Suppressor macrophage treated with lipopolysaccharide for 4 hours (primary cell): ENCODE results near the gene RFPL1.

Experiments
- DNase-seq: peaks from one replicate; pipeline ENCODE4 v3.0.0-alpha.2; 2020

Gene RFPL1

DNA sequence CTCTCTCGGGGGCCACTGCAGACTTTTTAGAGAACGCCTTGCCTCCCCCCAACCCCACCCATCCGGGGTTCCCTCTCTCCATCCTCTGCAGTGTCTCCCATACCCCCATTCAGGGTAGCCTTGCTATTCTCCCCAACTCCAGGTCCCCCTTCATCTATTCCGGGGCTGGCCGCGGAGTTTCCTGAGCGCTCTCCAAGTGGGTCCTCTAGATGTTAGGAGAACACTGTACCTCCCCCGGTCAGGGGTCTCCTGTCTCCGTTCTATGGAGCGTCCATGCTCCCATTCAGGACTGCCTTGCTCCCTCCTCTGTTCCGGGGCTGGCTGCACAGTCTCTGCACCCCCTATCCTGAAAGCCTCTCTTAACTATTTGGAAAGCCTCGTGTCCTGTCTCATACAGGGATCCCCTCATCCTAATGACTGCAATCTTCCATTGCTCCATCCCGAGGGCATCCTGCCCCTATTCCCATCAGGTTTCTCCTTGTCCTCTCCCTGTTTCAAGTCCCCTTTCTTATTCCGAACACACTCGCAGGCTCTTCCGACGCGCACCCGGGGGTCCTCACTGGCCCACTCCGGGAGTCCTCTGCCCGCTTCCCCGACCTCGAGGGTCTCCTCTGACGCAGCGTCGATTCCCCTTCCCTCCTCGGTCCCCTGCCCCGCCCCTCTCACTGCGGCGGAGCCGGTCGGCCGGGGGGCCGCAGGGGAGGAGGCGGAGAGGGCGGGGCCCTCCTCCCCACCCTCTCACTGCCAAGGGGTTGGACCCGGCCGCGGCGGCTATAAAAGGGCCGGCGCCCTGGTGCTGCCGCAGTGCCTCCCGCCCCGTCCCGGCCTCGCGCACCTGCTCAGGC is 41.3 kb downstream of the RFPL1 start, which contains the start of gene NEFH:
TSS of gene NEFH (plus strand) at position 802 of the 845 bp plus-strand sequence. CDS start 45 bp downstream, outside the sequence.
- no peak for DNase-seq

DNA sequence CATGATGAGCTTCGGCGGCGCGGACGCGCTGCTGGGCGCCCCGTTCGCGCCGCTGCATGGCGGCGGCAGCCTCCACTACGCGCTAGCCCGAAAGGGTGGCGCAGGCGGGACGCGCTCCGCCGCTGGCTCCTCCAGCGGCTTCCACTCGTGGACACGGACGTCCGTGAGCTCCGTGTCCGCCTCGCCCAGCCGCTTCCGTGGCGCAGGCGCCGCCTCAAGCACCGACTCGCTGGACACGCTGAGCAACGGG is 41.8 kb downstream of the RFPL1 start:
- no peak for DNase-seq

DNA sequence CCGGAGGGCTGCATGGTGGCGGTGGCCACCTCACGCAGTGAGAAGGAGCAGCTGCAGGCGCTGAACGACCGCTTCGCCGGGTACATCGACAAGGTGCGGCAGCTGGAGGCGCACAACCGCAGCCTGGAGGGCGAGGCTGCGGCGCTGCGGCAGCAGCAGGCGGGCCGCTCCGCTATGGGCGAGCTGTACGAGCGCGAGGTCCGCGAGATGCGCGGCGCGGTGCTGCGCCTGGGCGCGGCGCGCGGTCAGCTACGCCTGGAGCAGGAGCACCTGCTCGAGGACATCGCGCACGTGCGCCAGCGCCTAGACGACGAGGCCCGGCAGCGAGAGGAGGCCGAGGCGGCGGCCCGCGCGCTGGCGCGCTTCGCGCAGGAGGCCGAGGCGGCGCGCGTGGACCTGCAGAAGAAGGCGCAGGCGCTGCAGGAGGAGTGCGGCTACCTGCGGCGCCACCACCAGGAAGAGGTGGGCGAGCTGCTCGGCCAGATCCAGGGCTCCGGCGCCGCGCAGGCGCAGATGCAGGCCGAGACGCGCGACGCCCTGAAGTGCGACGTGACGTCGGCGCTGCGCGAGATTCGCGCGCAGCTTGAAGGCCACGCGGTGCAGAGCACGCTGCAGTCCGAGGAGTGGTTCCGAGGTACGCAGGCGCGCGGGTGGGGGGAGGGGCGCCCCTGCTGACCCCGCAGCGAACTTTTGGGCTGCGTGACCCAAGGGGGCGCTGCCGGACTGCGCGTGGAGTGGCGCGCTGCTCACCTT is 42.3 kb downstream of the RFPL1 start:
- peak; percentile 56 for DNase-seq

DNA sequence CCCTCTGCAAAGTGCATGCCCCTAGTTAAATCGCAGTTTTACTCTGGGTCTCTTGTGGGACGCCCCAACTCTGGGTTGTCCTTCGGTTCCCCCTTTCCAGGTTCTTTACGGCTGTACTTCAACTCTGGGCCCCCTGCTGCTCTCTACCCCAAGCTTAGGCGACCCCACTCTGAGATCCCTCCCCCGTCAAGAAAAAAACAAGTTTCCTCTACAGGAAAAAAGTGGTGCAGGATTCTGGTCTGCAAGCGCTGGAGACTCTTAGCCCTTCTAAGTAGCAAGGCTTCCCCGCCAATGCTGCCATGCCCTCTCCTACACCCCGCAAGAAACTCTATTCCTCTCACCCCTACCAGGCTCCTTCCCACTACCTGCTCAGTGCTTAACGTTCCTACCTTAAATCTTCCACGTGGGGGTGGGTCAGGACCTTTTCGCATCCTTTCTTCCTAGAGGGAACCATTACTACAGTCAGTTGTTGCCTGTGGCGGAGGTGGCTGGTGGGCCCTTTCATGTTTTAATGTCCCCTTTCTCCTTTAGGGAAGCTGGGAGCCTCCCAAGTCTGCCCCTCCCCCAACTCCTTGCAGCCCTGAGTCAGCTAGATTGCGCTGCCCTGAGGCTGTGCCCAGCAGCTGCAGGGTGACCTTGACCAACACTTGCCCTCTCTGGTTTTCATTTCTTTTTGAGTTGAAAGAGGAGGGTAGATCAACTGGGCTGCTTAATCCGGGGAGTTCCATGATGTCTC is 43.0 kb downstream of the RFPL1 start:
- DNase-seq: peak; percentile 31

DNA sequence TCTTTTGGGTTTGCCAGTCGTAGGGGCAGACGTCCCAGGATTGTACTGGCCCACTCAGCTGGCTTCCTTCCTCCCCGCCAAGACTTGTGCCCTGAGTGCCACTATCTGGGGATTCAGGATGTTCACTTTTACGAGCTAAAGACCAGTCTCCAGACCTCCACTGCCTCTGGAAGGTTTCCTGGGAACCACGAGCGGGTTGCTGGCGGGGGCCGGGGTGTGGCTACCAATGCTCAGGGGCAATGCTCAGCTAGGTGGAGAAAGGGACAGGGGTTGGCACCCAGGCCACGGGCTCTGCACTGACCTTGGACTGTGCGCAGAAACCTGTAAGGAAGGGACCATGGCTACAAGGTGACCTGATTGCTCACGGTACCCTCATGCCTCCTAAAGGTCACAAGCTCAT is 43.9 kb downstream of the RFPL1 start:
- no peak for DNase-seq

DNA sequence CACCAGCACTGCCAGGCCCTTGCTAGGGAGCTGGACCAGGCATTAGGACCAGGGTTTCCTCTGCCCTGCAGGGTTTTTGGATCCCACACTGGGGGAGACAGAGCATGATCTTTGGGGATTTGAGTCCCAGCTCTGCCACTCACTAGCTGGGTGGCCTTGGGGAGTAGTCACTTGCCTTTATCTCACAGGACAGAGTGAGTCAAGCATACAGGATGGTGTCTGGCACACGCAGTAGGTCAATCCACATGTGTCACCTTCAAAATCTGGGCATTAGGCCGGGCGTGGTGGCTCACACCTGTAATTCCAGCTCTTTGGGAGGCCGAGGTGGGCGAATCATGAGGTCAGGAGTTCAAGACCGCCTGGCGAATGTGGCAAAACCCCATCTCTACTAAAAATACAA is 44.3 kb downstream of the RFPL1 start:
- DNase-seq: no peak

DNA sequence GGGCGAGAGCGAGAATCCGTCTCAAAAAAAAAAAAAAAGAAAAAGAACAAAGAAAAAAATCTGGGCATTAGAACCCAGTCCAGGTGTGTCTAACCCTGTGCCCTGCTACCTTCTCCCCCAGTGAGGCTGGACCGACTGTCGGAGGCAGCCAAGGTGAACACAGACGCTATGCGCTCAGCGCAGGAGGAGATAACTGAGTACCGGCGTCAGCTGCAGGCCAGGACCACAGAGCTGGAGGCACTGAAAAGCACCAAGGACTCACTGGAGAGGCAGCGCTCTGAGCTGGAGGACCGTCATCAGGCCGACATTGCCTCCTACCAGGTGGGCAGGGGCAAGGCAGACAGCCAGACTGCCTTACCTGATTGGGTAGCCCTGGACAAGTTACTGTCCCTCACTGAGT is 44.9 kb downstream of the RFPL1 start:
- no peak for DNase-seq

DNA sequence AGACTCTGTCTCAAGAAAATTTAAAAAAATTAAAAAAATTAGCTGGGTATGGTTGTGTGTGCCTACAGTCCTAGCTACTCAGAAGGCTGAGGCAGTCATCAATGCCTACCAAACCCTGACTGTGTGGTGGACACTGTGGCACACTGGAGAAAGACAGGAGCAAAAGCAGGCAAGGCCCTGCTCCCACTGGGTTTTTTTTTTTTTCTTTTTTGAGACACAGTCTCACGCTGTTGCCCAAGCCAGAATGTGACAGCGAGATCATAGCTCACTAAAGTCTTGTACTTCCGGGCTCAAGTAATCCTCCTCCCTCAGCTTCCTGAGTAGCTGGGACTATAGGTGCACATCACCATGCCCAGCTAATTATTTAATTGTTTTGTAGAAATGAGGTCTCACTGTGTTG is 46.3 kb downstream of the RFPL1 start:
- peak; percentile 50 for DNase-seq

DNA sequence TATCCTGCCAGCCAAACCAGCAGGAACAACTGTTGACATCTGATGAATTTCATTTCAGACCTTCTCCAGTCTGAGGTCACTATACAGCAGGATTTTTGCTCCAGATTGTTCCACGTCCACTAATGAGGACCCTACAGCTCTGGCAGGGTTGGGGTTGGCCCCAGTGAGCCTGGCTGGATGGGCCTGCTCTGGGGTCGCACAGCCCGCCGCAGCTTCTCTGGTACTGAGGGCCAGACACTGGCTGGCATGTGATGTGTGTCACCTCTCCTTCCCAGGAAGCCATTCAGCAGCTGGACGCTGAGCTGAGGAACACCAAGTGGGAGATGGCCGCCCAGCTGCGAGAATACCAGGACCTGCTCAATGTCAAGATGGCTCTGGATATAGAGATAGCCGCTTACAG is 47.1 kb downstream of the RFPL1 start:
- no peak for DNase-seq

DNA sequence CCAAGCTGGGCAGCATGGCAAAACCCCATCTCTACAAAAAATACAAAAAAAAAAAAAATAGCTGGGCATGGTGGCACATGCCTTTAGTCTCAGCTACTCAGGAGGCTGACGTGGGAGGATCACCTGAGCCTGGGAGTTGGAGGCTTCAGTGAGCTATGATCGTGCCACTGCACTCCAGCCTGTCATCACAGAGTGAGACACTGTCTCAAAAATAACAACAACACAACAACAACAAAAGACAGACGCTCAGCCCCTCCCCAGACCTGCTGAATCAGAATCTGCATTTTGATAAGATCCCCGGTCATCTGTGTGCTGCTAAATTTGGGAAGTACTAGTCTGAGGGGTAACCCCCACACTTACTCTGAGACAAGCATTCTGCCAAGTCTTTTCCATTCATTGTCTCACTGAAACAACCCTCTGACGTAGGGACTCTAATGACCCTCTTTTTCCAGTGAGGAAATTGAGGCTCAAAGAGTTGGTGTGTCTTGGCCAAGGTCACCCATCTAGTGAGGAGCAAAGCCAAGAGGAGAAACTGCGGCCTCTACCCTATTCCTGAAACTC is 49.1 kb downstream of the RFPL1 start:
- DNase-seq: no peak

DNA sequence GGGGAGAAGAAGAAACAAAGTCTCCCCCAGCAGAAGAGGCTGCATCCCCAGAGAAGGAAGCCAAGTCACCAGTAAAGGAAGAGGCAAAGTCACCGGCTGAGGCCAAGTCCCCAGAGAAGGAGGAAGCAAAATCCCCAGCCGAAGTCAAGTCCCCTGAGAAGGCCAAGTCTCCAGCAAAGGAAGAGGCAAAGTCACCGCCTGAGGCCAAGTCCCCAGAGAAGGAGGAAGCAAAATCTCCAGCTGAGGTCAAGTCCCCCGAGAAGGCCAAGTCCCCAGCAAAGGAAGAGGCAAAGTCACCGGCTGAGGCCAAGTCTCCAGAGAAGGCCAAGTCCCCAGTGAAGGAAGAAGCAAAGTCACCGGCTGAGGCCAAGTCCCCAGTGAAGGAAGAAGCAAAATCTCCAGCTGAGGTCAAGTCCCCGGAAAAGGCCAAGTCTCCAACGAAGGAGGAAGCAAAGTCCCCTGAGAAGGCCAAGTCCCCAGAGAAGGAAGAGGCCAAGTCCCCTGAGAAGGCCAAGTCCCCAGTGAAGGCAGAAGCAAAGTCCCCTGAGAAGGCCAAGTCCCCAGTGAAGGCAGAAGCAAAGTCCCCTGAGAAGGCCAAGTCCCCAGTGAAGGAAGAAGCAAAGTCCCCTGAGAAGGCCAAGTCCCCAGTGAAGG is 50.9 kb downstream of the RFPL1 start:
- peak; percentile 60 for DNase-seq

DNA sequence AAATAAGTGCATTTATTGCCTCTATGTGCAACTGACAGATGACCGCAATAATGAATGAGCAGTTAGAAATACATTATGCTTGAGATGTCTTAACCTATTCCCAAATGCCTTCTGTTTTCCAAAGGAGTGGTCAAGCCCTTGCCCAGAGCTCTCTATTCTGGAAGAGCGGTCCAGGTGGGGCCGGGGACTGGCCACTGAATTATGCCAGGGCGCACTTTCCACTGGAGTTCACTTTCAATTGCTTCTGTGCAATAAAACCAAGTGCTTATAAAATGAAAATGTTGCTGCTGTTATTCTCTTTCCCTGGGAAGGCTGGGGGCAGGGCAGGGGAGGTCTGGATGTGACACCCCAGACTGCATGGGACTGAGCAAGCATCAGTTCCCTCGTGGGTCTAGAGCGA is 52.6 kb downstream of the RFPL1 start:
- DNase-seq: no peak
